ENCODE data around the gene CMAS.
A peak's percentile ranks its signal among the peaks of the same experiment; 100 is the strongest.
"Not testable (repeated sequence)": the region's sequence is repeated elsewhere in the genome, so short reads cannot be mapped to it uniquely, and the experiment has no call there.

CMAS gene

DNA sequence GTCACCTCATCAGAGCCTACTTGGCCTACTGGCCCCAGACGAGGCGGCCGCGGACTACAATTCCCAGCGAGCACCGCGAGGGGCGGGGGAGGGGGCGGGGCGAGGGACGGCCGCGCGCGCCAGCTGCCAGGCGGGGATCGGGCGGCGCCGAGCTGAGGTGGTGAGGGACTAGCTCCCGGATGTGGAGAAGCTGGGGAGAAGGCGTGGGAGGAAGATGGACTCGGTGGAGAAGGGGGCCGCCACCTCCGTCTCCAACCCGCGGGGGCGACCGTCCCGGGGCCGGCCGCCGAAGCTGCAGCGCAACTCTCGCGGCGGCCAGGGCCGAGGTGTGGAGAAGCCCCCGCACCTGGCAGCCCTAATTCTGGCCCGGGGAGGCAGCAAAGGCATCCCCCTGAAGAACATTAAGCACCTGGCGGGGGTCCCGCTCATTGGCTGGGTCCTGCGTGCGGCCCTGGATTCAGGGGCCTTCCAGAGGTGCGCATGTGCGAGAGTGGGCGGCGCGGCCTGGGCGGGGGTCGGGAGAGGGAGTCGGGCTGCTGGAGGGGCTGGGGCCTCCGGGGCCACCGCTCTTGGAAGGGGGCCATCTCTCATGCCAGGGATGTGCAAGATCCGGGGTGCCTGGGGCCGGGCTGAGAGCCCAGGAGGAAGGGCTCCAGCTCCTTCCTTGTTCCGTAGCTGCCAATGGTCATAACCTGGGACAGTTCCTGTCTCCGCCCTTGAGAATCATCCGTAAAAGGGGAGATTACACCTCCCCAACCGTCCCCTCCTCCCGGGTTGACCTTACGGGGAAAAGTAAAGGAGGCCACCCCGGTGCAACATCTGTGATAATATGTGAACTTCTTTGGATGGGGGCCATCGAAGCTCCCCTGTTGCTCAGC is at the start of gene CMAS:
Gene CMAS (plus strand): TSS at position 129 of the 878 bp plus-strand sequence. CDS start 86 bp downstream, at position 215.
- H3K4me1 ChIP-seq (ENCODE audit: control insufficient read depth in 1 of 2, insufficient read depth in 2 of 2, low read length in 2 of 2) = peaks cover 0 to 5% of the 10 kb centered on the region in 2 donors
- peak within 1 kb of the TSS; percentile 81 for H3K27ac ChIP-seq (ENCODE audit: low read length)
- no peaks in the 10 kb centered on the region for H3K9me3 ChIP-seq (ENCODE audit: control insufficient read depth in 1 of 2, low read length in 2 of 2)
- peak within 1 kb of the TSS; percentile 92 to 97 for H3K4me3 ChIP-seq (ENCODE audit: low read depth in 1 of 2, low read length in 2 of 2)
- H3K27me3 ChIP-seq (ENCODE audit: low read depth, low read length) = no peaks in the 10 kb centered on the region
- peaks cover 0 to 4% of the 10 kb centered on the region in 2 donors for H3K36me3 ChIP-seq (ENCODE audit: control insufficient read depth in 1 of 2, insufficient read depth in 2 of 2, low read length in 2 of 2)

DNA sequence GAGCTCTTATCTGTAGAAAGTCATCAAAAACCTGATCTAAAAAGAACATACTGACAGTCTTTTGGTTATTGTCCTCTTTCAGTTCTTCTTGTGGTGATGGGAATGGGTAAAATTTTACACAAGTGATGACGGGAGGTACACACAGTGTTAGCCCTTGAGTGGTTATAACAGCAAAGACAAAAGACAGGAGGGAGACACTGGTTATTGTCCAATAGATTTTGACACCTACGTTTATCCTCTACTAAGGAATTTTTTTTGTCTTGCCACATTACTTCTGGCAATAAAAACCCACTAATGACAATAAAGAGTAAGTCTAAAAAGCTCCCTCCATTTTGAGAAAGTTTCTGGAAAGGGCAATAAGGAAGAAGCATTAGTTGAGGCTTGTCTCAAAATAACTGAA is 47.7 kb upstream of the CMAS start:
- H3K27me3 ChIP-seq (ENCODE audit: low read depth, low read length) = no peaks in the 10 kb centered on the region
- H3K27ac ChIP-seq (ENCODE audit: low read length) = no peak overlapping the region
- H3K4me1 ChIP-seq (ENCODE audit: control insufficient read depth in 1 of 2, insufficient read depth in 2 of 2, low read length in 2 of 2) = no peaks in the 10 kb centered on the region
- no peak overlapping the region for H3K4me3 ChIP-seq (ENCODE audit: low read depth in 1 of 2, low read length in 2 of 2)
- no peaks in the 10 kb centered on the region for H3K36me3 ChIP-seq (ENCODE audit: control insufficient read depth in 1 of 2, insufficient read depth in 2 of 2, low read length in 2 of 2)
- no peaks in the 10 kb centered on the region for H3K9me3 ChIP-seq (ENCODE audit: control insufficient read depth in 1 of 2, low read length in 2 of 2)

DNA sequence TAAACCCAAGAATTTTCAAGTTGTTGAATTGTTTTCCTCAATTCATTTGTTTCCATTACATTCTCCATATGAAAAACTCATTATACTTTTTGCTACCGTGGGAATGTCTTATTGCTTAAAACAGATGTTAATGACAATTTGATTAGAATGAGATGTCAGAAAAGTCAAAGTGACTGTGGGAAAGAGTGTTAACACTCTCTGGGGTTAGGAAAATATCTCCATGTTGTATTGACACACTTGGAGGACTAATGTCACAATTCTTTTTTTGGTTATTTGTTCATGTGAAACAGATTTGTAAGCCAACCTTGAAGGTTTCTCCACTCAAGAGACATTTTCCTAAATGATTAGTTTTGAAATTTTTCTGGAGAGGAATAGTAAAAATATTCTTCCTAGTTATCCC is 47.2 kb upstream of the CMAS start:
- H3K27me3 ChIP-seq (ENCODE audit: low read depth, low read length) = no peaks in the 10 kb centered on the region
- H3K4me3 ChIP-seq (ENCODE audit: low read depth in 1 of 2, low read length in 2 of 2) = no peak overlapping the region
- H3K9me3 ChIP-seq (ENCODE audit: control insufficient read depth in 1 of 2, low read length in 2 of 2) = no peaks in the 10 kb centered on the region
- H3K4me1 ChIP-seq (ENCODE audit: control insufficient read depth in 1 of 2, insufficient read depth in 2 of 2, low read length in 2 of 2) = no peaks in the 10 kb centered on the region
- H3K36me3 ChIP-seq (ENCODE audit: control insufficient read depth in 1 of 2, insufficient read depth in 2 of 2, low read length in 2 of 2) = no peaks in the 10 kb centered on the region
- H3K27ac ChIP-seq (ENCODE audit: low read length) = no peak overlapping the region

DNA sequence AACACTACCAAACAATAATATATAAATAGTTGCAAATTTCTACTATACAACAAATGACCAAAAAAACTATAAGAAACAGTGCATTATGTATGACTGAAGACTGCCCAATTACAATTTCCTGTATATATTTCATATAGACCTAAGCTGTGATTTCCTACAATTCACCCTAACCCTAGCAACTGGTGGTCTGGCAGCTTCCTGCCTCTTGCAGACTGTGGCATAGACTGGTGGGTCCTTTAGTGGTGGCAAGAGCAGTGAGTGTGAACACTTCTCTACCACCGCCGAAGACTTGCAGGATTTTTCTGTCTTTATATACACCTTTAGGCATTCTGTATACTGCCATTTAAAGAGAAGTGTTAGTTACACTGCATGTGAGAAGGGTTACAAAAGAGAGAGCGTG is 43.6 kb upstream of the CMAS start:
- no peaks in the 10 kb centered on the region for H3K4me1 ChIP-seq (ENCODE audit: control insufficient read depth in 1 of 2, insufficient read depth in 2 of 2, low read length in 2 of 2)
- no peak overlapping the region for H3K4me3 ChIP-seq (ENCODE audit: low read depth in 1 of 2, low read length in 2 of 2)
- H3K27ac ChIP-seq (ENCODE audit: low read length) = no peak overlapping the region
- no peaks in the 10 kb centered on the region for H3K36me3 ChIP-seq (ENCODE audit: control insufficient read depth in 1 of 2, insufficient read depth in 2 of 2, low read length in 2 of 2)
- H3K27me3 ChIP-seq (ENCODE audit: low read depth, low read length) = no peaks in the 10 kb centered on the region
- no peaks in the 10 kb centered on the region for H3K9me3 ChIP-seq (ENCODE audit: control insufficient read depth in 1 of 2, low read length in 2 of 2)

DNA sequence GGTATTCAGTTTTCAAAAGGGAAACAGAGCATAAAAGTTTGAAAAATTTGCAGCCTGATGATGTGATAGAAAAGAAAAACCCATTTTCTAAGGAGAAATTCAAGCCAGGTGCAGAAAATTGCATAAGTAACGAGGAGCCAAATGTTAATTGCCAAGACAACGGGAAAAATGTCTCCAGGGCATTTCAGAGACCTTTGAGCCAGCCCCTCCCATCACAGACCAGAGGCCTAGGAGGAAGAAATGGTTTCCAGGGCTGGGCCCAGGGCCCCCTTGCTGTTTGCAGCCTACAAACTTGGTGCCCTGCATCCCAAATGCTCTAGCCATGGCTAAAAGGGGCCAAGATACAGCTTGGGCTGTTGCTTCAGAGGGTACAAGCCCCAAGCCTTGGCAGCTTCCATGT is 38.2 kb upstream of the CMAS start:
- not testable (repeated sequence) for H3K4me1 ChIP-seq (ENCODE audit: control insufficient read depth in 1 of 2, insufficient read depth in 2 of 2, low read length in 2 of 2); H3K27me3 ChIP-seq (ENCODE audit: low read depth, low read length); H3K36me3 ChIP-seq (ENCODE audit: control insufficient read depth in 1 of 2, insufficient read depth in 2 of 2, low read length in 2 of 2); H3K9me3 ChIP-seq (ENCODE audit: control insufficient read depth in 1 of 2, low read length in 2 of 2); H3K4me3 ChIP-seq (ENCODE audit: low read depth in 1 of 2, low read length in 2 of 2); H3K27ac ChIP-seq (ENCODE audit: low read length)

DNA sequence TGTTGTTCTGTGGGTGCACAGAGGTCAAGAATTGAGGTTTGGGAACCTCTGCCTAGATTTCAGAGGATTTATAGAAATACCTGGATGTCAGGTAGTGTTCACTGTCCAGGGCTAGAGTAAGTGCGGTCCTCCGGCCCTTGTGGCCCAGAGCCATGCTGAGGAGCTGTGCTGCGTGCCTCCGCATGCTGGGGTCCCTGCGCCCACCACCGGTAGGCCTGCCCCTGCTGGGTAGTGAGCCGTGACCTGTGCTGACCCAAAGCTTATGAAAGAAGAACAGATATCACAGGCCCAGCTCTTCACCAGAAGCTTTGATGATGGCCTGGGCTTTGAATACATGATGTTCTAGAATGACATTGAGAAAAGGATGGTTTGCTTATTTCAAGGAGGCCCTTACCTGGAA is 37.8 kb upstream of the CMAS start:
- Histone ChIP-seq H3K9me3 (ENCODE audit: control insufficient read depth in 1 of 2, low read length in 2 of 2) (no peaks in the 10 kb centered on the region), H3K36me3 (ENCODE audit: control insufficient read depth in 1 of 2, insufficient read depth in 2 of 2, low read length in 2 of 2) (no peaks in the 10 kb centered on the region), H3K27ac (ENCODE audit: low read length) (no peak overlapping the region), H3K4me1 (ENCODE audit: control insufficient read depth in 1 of 2, insufficient read depth in 2 of 2, low read length in 2 of 2) (no peaks in the 10 kb centered on the region), H3K4me3 (ENCODE audit: low read depth in 1 of 2, low read length in 2 of 2) (no peak overlapping the region), H3K27me3 (ENCODE audit: low read depth, low read length) (no peaks in the 10 kb centered on the region)

DNA sequence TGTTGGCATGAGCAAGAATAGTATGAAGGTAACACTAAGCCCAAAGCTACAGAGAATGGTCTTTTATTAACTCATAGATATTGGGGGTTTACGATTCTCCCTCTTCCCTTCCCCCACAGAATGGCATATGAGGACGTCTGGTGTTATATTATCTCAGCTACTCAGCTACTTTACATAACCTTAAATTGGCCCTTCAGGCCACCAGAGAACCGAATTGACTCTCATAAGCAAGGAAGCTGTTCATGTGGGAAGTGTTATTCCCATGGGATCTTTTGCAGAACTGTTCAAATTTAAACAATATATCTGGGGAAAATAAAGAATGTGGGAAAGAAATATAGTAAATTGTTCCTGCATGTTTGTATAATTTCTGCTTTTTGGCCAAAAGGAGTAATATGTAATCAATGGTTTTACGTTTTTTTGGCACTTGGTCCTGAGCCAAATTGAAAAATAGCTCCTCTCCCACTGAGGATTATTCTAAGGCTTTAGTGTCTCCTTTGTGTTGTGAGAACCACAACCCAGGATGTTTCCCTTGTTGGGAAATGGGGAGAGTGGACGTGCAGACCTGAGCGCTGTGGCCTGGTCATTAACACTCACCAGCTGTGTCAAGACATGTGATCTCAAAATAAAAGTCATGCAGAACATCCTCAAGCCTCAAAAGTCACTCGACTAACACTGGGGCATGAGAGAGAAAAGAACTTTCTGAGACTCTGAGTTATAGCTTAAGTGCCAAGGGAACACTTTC is 31.8 kb upstream of the CMAS start:
- Histone ChIP-seq H3K27ac (ENCODE audit: low read length) (no peak overlapping the region), H3K4me3 (ENCODE audit: low read depth in 1 of 2, low read length in 2 of 2) (no peak overlapping the region), H3K27me3 (ENCODE audit: low read depth, low read length) (no peaks in the 10 kb centered on the region), H3K36me3 (ENCODE audit: control insufficient read depth in 1 of 2, insufficient read depth in 2 of 2, low read length in 2 of 2) (no peaks in the 10 kb centered on the region), H3K9me3 (ENCODE audit: control insufficient read depth in 1 of 2, low read length in 2 of 2) (no peaks in the 10 kb centered on the region), H3K4me1 (ENCODE audit: control insufficient read depth in 1 of 2, insufficient read depth in 2 of 2, low read length in 2 of 2) (no peaks in the 10 kb centered on the region)

DNA sequence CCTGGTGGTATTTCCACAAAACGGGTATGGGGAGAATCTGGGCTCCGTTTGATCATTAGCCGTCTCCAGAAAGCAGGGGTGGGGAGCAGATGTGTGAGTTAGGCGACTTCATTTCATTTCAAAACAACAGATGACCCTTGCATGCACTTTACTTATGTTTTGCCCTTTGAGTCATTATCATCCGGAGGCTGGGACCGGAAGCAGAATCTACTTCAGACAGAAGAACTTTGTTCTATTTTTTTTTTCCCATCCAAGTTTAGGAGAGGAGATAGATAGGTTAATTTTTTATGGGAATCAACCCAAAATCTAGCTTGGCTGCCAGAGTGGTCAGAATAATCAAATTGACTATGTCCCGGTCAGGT is 31.3 kb upstream of the CMAS start:
- Histone ChIP-seq H3K27ac (ENCODE audit: low read length) (no peak overlapping the region), H3K4me3 (ENCODE audit: low read depth in 1 of 2, low read length in 2 of 2) (no peak overlapping the region), H3K4me1 (ENCODE audit: control insufficient read depth in 1 of 2, insufficient read depth in 2 of 2, low read length in 2 of 2) (no peaks in the 10 kb centered on the region), H3K36me3 (ENCODE audit: control insufficient read depth in 1 of 2, insufficient read depth in 2 of 2, low read length in 2 of 2) (no peaks in the 10 kb centered on the region), H3K27me3 (ENCODE audit: low read depth, low read length) (no peaks in the 10 kb centered on the region), H3K9me3 (ENCODE audit: control insufficient read depth in 1 of 2, low read length in 2 of 2) (no peaks in the 10 kb centered on the region)

DNA sequence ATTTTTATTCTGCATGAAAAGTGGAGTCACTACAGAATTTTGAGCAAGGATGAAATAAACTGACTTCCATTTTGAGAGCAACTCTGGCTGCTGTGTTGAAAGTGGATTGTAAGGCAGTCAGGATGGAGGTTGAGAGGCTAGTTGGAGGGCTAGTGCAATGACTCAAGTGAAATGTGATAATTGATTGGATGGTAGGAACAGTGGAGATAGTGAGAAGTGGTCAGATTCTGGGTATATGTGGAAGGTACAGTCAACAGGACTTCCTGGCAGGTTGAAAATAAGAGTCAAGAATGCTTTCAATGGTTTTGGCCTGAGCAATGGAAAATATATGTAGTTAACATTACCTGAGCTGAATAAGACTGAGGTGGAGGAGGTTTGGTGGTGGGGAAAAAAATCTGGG is 29.0 kb upstream of the CMAS start:
- Histone ChIP-seq H3K27ac (ENCODE audit: low read length) (no peak overlapping the region), H3K4me1 (ENCODE audit: control insufficient read depth in 1 of 2, insufficient read depth in 2 of 2, low read length in 2 of 2) (no peaks in the 10 kb centered on the region), H3K27me3 (ENCODE audit: low read depth, low read length) (no peaks in the 10 kb centered on the region), H3K9me3 (ENCODE audit: control insufficient read depth in 1 of 2, low read length in 2 of 2) (no peaks in the 10 kb centered on the region), H3K36me3 (ENCODE audit: control insufficient read depth in 1 of 2, insufficient read depth in 2 of 2, low read length in 2 of 2) (no peaks in the 10 kb centered on the region), H3K4me3 (ENCODE audit: low read depth in 1 of 2, low read length in 2 of 2) (no peak overlapping the region)

DNA sequence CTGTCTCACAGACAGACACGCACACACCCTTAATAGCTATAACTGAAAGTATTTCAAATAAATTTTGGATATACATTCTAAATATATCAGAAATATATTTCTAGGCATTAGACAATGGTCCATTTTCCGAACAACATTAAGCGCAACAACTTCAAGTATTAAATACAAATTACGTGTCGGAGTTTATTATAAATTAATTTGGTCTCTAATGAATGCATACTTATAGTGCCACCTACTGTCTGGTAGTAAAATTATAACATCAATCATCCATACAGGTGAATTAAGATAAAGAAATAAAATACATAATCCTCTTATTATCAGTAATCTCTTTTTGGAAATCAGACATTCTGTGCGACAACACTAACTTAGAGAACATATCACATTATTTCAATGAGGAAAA is 27.2 kb upstream of the CMAS start:
- no peaks in the 10 kb centered on the region for H3K36me3 ChIP-seq (ENCODE audit: control insufficient read depth in 1 of 2, insufficient read depth in 2 of 2, low read length in 2 of 2)
- no peaks in the 10 kb centered on the region for H3K9me3 ChIP-seq (ENCODE audit: control insufficient read depth in 1 of 2, low read length in 2 of 2)
- H3K27ac ChIP-seq (ENCODE audit: low read length) = no peak overlapping the region
- H3K4me1 ChIP-seq (ENCODE audit: control insufficient read depth in 1 of 2, insufficient read depth in 2 of 2, low read length in 2 of 2) = no peaks in the 10 kb centered on the region
- no peak overlapping the region for H3K4me3 ChIP-seq (ENCODE audit: low read depth in 1 of 2, low read length in 2 of 2)
- no peaks in the 10 kb centered on the region for H3K27me3 ChIP-seq (ENCODE audit: low read depth, low read length)

DNA sequence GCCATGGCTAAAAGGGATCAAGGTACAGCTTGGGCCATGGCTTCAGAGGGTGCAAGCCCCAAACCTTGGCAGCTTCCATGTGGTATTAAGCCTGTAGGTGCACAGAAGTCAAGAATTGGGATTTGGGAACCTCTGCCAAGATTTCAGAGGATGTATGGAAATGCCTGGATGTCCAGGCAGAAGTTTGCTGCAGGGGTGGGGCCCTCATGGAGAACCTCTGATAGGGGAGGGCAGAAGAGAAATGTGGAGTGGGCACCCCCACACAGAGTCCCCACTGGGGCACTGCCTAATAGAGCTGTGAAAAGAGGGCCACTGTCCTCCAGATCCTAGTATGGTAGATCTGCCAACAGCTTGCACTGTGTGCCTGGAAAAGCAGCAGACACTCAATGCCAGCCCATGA is 22.5 kb upstream of the CMAS start:
- H3K9me3 ChIP-seq (ENCODE audit: control insufficient read depth in 1 of 2, low read length in 2 of 2); H3K27ac ChIP-seq (ENCODE audit: low read length); H3K27me3 ChIP-seq (ENCODE audit: low read depth, low read length); H3K36me3 ChIP-seq (ENCODE audit: control insufficient read depth in 1 of 2, insufficient read depth in 2 of 2, low read length in 2 of 2); H3K4me1 ChIP-seq (ENCODE audit: control insufficient read depth in 1 of 2, insufficient read depth in 2 of 2, low read length in 2 of 2); H3K4me3 ChIP-seq (ENCODE audit: low read depth in 1 of 2, low read length in 2 of 2): not testable (repeated sequence)
